ENCODE data around the gene AADAC.
"Not testable (repeated sequence)": the region's sequence is repeated elsewhere in the genome, so short reads cannot be mapped to it uniquely, and the experiment has no call there.

Gene AADAC

GRCh38 chr3:151813799-151814198 lies at the start of gene AADAC:
Gene AADAC, plus strand, starts transcription at chr3:151814116. Its CDS starts 47 bp downstream, at chr3:151814163.
- no peak for DNase-seq (ENCODE audit: low spot score)

- DNase-seq (ENCODE audit: low spot score): not testable (repeated sequence)
These were observed 49.2 kb upstream of the AADAC start for GRCh38 chr3:151764699-151765098.

GRCh38 chr3:151765685-151766084 lies 48.2 kb upstream of the AADAC start:
- DNase-seq (ENCODE audit: low spot score): no peak

- DNase-seq (ENCODE audit: low spot score): no peak
These were observed 47.5 kb upstream of the AADAC start for GRCh38 chr3:151766454-151766853.

- no peak for DNase-seq (ENCODE audit: low spot score)
These were observed 45.5 kb upstream of the AADAC start for GRCh38 chr3:151768393-151768930.

- no peak for DNase-seq (ENCODE audit: low spot score)
These were observed 44.7 kb upstream of the AADAC start for GRCh38 chr3:151769175-151769574.

GRCh38 chr3:151770956-151771355 lies 43.0 kb upstream of the AADAC start:
- DNase-seq (ENCODE audit: low spot score): no peak

- DNase-seq (ENCODE audit: low spot score): no peak
These were observed 41.0 kb upstream of the AADAC start for GRCh38 chr3:151772825-151773480.

- DNase-seq (ENCODE audit: low spot score): no peak
These were observed 39.7 kb upstream of the AADAC start for GRCh38 chr3:151774235-151774634.

- DNase-seq (ENCODE audit: low spot score): no peak
These were observed 39.0 kb upstream of the AADAC start for GRCh38 chr3:151774910-151775309.

- no peak for DNase-seq (ENCODE audit: low spot score)
These were observed 38.3 kb upstream of the AADAC start for GRCh38 chr3:151775314-151776258.

- DNase-seq (ENCODE audit: low spot score): no peak
These were observed 37.6 kb upstream of the AADAC start for GRCh38 chr3:151776259-151776740.

- DNase-seq (ENCODE audit: low spot score): no peak
These were observed 36.0 kb upstream of the AADAC start for GRCh38 chr3:151777880-151778279.

- no peak for DNase-seq (ENCODE audit: low spot score)
These were observed 26.3 kb upstream of the AADAC start for GRCh38 chr3:151787626-151788025.

- DNase-seq (ENCODE audit: low spot score): no peak
These were observed 25.5 kb upstream of the AADAC start for GRCh38 chr3:151788401-151788800.

- no peak for DNase-seq (ENCODE audit: low spot score)
These were observed 24.0 kb upstream of the AADAC start for GRCh38 chr3:151789853-151790463.

- DNase-seq (ENCODE audit: low spot score): not testable (repeated sequence)
These were observed 23.2 kb upstream of the AADAC start for GRCh38 chr3:151790763-151791162.

- no peak for DNase-seq (ENCODE audit: low spot score)
These were observed 21.5 kb upstream of the AADAC start for GRCh38 chr3:151792411-151792810.

GRCh38 chr3:151793636-151794035 lies 20.3 kb upstream of the AADAC start:
- DNase-seq (ENCODE audit: low spot score): no peak

- no peak for DNase-seq (ENCODE audit: low spot score)
These were observed 19.8 kb upstream of the AADAC start for GRCh38 chr3:151794080-151794479.

GRCh38 chr3:151795276-151795675 lies 18.6 kb upstream of the AADAC start:
- DNase-seq (ENCODE audit: low spot score): no peak

- DNase-seq (ENCODE audit: low spot score): no peak
These were observed 17.7 kb upstream of the AADAC start for GRCh38 chr3:151796105-151796680.
